Measurements from ENCODE around the gene OR6M1. TPM values are rescaled to one million over a fixed set of nuclear protein-coding genes. Genes with fewer than 3 reads are reported as not detected.

Gene OR6M1
- polyA plus RNA-seq, 4 donors, result not detected

- H3K4me1 ChIP-seq (ENCODE audit: control insufficient read depth in 3 of 3, insufficient read depth in 2 of 3, low read depth in 1 of 3, low read length in 2 of 3), result peaks cover 0 to 12% (median 0%) of the 10 kb centered on the region in 3 donors
- no peaks in the 10 kb centered on the region for H3K27me3 ChIP-seq (ENCODE audit: control insufficient read depth in 3 of 3, insufficient read depth in 3 of 3, low read length in 3 of 3)
- H3K4me3 ChIP-seq (ENCODE audit: low read depth in 1 of 3, low read length in 3 of 3), result no peak overlapping the region
- WGBS, 3 donors, result 54 to 69% (median 59%) methylated on average over 5 of the region's 5 CpGs
- no peak for FAIRE-seq
- DNase-seq, result peak in 1 of 2 donors; percentile 4
- H3K36me3 ChIP-seq (ENCODE audit: control insufficient read depth in 3 of 3, insufficient read depth in 2 of 3, low read depth in 1 of 3, low read length in 3 of 3), result no peaks in the 10 kb centered on the region
- H3K9me3 ChIP-seq (ENCODE audit: control insufficient read depth in 2 of 2, insufficient read depth in 1 of 2, low read depth in 1 of 2, low read length in 1 of 2), result no peaks in the 10 kb centered on the region
- H3K27ac ChIP-seq (ENCODE audit: low read depth in 1 of 3, low read length in 2 of 3), result no peak overlapping the region
Observed at GRCh38 chr11:123798513-123799252, 7.5 kb downstream of the OR6M1 start.

GRCh38 chr11:123798079-123798478 lies 8.1 kb downstream of the OR6M1 start:
- H3K27ac ChIP-seq (ENCODE audit: low read depth in 1 of 3, low read length in 2 of 3), result no peak overlapping the region
- no peaks in the 10 kb centered on the region for H3K27me3 ChIP-seq (ENCODE audit: control insufficient read depth in 3 of 3, insufficient read depth in 3 of 3, low read length in 3 of 3)
- no peak overlapping the region for H3K4me3 ChIP-seq (ENCODE audit: low read depth in 1 of 3, low read length in 3 of 3)
- FAIRE-seq, result no peak
- H3K9me3 ChIP-seq (ENCODE audit: control insufficient read depth in 2 of 2, insufficient read depth in 1 of 2, low read depth in 1 of 2, low read length in 1 of 2), result no peaks in the 10 kb centered on the region
- no peaks in the 10 kb centered on the region for H3K36me3 ChIP-seq (ENCODE audit: control insufficient read depth in 3 of 3, insufficient read depth in 2 of 3, low read depth in 1 of 3, low read length in 3 of 3)
- no peak for DNase-seq
- H3K4me1 ChIP-seq (ENCODE audit: control insufficient read depth in 3 of 3, insufficient read depth in 2 of 3, low read depth in 1 of 3, low read length in 2 of 3), result peaks cover 0 to 12% (median 0%) of the 10 kb centered on the region in 3 donors
- WGBS, 3 donors, result 69 to 85% (median 70%) methylated on average over 4 of the region's 4 CpGs

- DNase-seq, result no peak
- FAIRE-seq, result no peak
Observed at GRCh38 chr11:123797541-123797940, 8.6 kb downstream of the OR6M1 start.

GRCh38 chr11:123797114-123797513 lies 9.0 kb downstream of the OR6M1 start:
- Histone ChIP-seq H3K36me3 (ENCODE audit: control insufficient read depth in 3 of 3, insufficient read depth in 2 of 3, low read depth in 1 of 3, low read length in 3 of 3) (no peaks in the 10 kb centered on the region), H3K4me1 (ENCODE audit: control insufficient read depth in 3 of 3, insufficient read depth in 2 of 3, low read depth in 1 of 3, low read length in 2 of 3) (peaks cover 0 to 12% (median 0%) of the 10 kb centered on the region in 3 donors), H3K27ac (ENCODE audit: low read depth in 1 of 3, low read length in 2 of 3) (no peak overlapping the region), H3K27me3 (ENCODE audit: control insufficient read depth in 3 of 3, insufficient read depth in 3 of 3, low read length in 3 of 3) (no peaks in the 10 kb centered on the region), H3K4me3 (ENCODE audit: low read depth in 1 of 3, low read length in 3 of 3) (no peak overlapping the region), H3K9me3 (ENCODE audit: control insufficient read depth in 2 of 2, insufficient read depth in 1 of 2, low read depth in 1 of 2, low read length in 1 of 2) (no peaks in the 10 kb centered on the region)
- WGBS, 3 donors, result 16 to 42% (median 29%) methylated on average over 4 of the region's 4 CpGs
- FAIRE-seq (no peak), DNase-seq (peak; percentile 22 to 51)

More at GRCh38 chr11:123797541-123797940, 8.6 kb downstream of the OR6M1 start:
- H3K4me3 ChIP-seq (ENCODE audit: low read depth in 1 of 3, low read length in 3 of 3), result no peak overlapping the region
- WGBS, 3 donors, result 56 to 71% (median 65%) methylated on average over 10 of the region's 10 CpGs
- H3K27me3 ChIP-seq (ENCODE audit: control insufficient read depth in 3 of 3, insufficient read depth in 3 of 3, low read length in 3 of 3), result no peaks in the 10 kb centered on the region
- H3K9me3 ChIP-seq (ENCODE audit: control insufficient read depth in 2 of 2, insufficient read depth in 1 of 2, low read depth in 1 of 2, low read length in 1 of 2), result no peaks in the 10 kb centered on the region
- peaks cover 0 to 12% (median 0%) of the 10 kb centered on the region in 3 donors for H3K4me1 ChIP-seq (ENCODE audit: control insufficient read depth in 3 of 3, insufficient read depth in 2 of 3, low read depth in 1 of 3, low read length in 2 of 3)
- H3K27ac ChIP-seq (ENCODE audit: low read depth in 1 of 3, low read length in 2 of 3), result no peak overlapping the region
- no peaks in the 10 kb centered on the region for H3K36me3 ChIP-seq (ENCODE audit: control insufficient read depth in 3 of 3, insufficient read depth in 2 of 3, low read depth in 1 of 3, low read length in 3 of 3)

GRCh38 chr11:123796226-123796625 lies 9.9 kb downstream of the OR6M1 start:
- FAIRE-seq (no peak), DNase-seq (no peak)
- Histone ChIP-seq H3K27ac (ENCODE audit: low read depth in 1 of 3, low read length in 2 of 3) (no peak overlapping the region), H3K36me3 (ENCODE audit: control insufficient read depth in 3 of 3, insufficient read depth in 2 of 3, low read depth in 1 of 3, low read length in 3 of 3) (no peaks in the 10 kb centered on the region), H3K9me3 (ENCODE audit: control insufficient read depth in 2 of 2, insufficient read depth in 1 of 2, low read depth in 1 of 2, low read length in 1 of 2) (no peaks in the 10 kb centered on the region), H3K4me3 (ENCODE audit: low read depth in 1 of 3, low read length in 3 of 3) (no peak overlapping the region), H3K4me1 (ENCODE audit: control insufficient read depth in 3 of 3, insufficient read depth in 2 of 3, low read depth in 1 of 3, low read length in 2 of 3) (peaks cover 0 to 12% (median 0%) of the 10 kb centered on the region in 3 donors), H3K27me3 (ENCODE audit: control insufficient read depth in 3 of 3, insufficient read depth in 3 of 3, low read length in 3 of 3) (no peaks in the 10 kb centered on the region)
- WGBS, 3 donors, result 92 to 100% (median 97%) methylated on average over 1 of the region's 1 CpG

- 41 to 66% (median 56%) methylated on average over 1 of the region's 1 CpG for WGBS, 3 donors
- FAIRE-seq (no peak), DNase-seq (no peak)
- H3K27ac ChIP-seq (ENCODE audit: low read depth in 1 of 3, low read length in 2 of 3), result no peak overlapping the region
- H3K4me1 ChIP-seq (ENCODE audit: control insufficient read depth in 3 of 3, insufficient read depth in 2 of 3, low read depth in 1 of 3, low read length in 2 of 3), result no peaks in the 10 kb centered on the region
- H3K4me3 ChIP-seq (ENCODE audit: low read depth in 1 of 3, low read length in 3 of 3), result no peak overlapping the region
- H3K9me3 ChIP-seq (ENCODE audit: control insufficient read depth in 2 of 2, insufficient read depth in 1 of 2, low read depth in 1 of 2, low read length in 1 of 2), result no peaks in the 10 kb centered on the region
- no peaks in the 10 kb centered on the region for H3K36me3 ChIP-seq (ENCODE audit: control insufficient read depth in 3 of 3, insufficient read depth in 2 of 3, low read depth in 1 of 3, low read length in 3 of 3)
- no peaks in the 10 kb centered on the region for H3K27me3 ChIP-seq (ENCODE audit: control insufficient read depth in 3 of 3, insufficient read depth in 3 of 3, low read length in 3 of 3)
Observed at GRCh38 chr11:123783536-123783935, 22.6 kb downstream of the OR6M1 start.

GRCh38 chr11:123778511-123778910 lies 27.6 kb downstream of the OR6M1 start:
- Histone ChIP-seq H3K4me1 (ENCODE audit: control insufficient read depth in 3 of 3, insufficient read depth in 2 of 3, low read depth in 1 of 3, low read length in 2 of 3) (no peaks in the 10 kb centered on the region), H3K4me3 (ENCODE audit: low read depth in 1 of 3, low read length in 3 of 3) (no peak overlapping the region), H3K9me3 (ENCODE audit: control insufficient read depth in 2 of 2, insufficient read depth in 1 of 2, low read depth in 1 of 2, low read length in 1 of 2) (no peaks in the 10 kb centered on the region), H3K36me3 (ENCODE audit: control insufficient read depth in 3 of 3, insufficient read depth in 2 of 3, low read depth in 1 of 3, low read length in 3 of 3) (no peaks in the 10 kb centered on the region), H3K27me3 (ENCODE audit: control insufficient read depth in 3 of 3, insufficient read depth in 3 of 3, low read length in 3 of 3) (no peaks in the 10 kb centered on the region), H3K27ac (ENCODE audit: low read depth in 1 of 3, low read length in 2 of 3) (no peak overlapping the region)
- FAIRE-seq (no peak), DNase-seq (no peak)
- 94 to 100% (median 96%) methylated on average over 1 of the region's 1 CpG for WGBS, 3 donors

- FAIRE-seq, result no peak
- 54 to 60% (median 54%) methylated on average over 4 of the region's 4 CpGs for WGBS, 3 donors
- Histone ChIP-seq H3K4me3 (ENCODE audit: low read depth in 1 of 3, low read length in 3 of 3) (no peak overlapping the region), H3K27me3 (ENCODE audit: control insufficient read depth in 3 of 3, insufficient read depth in 3 of 3, low read length in 3 of 3) (no peaks in the 10 kb centered on the region), H3K4me1 (ENCODE audit: control insufficient read depth in 3 of 3, insufficient read depth in 2 of 3, low read depth in 1 of 3, low read length in 2 of 3) (no peaks in the 10 kb centered on the region), H3K36me3 (ENCODE audit: control insufficient read depth in 3 of 3, insufficient read depth in 2 of 3, low read depth in 1 of 3, low read length in 3 of 3) (no peaks in the 10 kb centered on the region), H3K9me3 (ENCODE audit: control insufficient read depth in 2 of 2, insufficient read depth in 1 of 2, low read depth in 1 of 2, low read length in 1 of 2) (no peaks in the 10 kb centered on the region), H3K27ac (ENCODE audit: low read depth in 1 of 3, low read length in 2 of 3) (no peak overlapping the region)
- DNase-seq, result no peak
Observed at GRCh38 chr11:123775715-123776549, 30.2 kb downstream of the OR6M1 start.
